OCI-M2 (cell line): ENCODE results near the gene COL20A1.
"Not testable (repeated sequence)": the region's sequence is repeated elsewhere in the genome, so short reads cannot be mapped to it uniquely, and the experiment has no call there.

Experiments
- DNase-seq: peaks from one replicate; lab custom pipeline; 2025; ENCODE audit not compliant: unreplicated experiment; lab: John Stamatoyannopoulos, UW

Gene COL20A1

GRCh38 chr20:63290136-63290676, 2.8 kb upstream of the COL20A1 start:
- no peak for DNase-seq

- no peak for DNase-seq
These were observed 2.1 kb upstream of the COL20A1 start for GRCh38 chr20:63290677-63291472.

GRCh38 chr20:63291811-63292210, 1.2 kb upstream of the COL20A1 start:
- DNase-seq, result no peak

- DNase-seq, result no peak
These were observed 689 bp upstream of the COL20A1 start for GRCh38 chr20:63292292-63292701.

GRCh38 chr20:63293456-63293855, 470 bp downstream of the COL20A1 start:
- DNase-seq, result no peak

GRCh38 chr20:63293871-63294535, 1.0 kb downstream of the COL20A1 start:
- DNase-seq, result no peak

GRCh38 chr20:63294536-63294900, 1.5 kb downstream of the COL20A1 start:
- DNase-seq, result no peak

GRCh38 chr20:63295018-63295417, 2.0 kb downstream of the COL20A1 start:
- no peak for DNase-seq

GRCh38 chr20:63295422-63295821, 2.4 kb downstream of the COL20A1 start:
- DNase-seq, result no peak

GRCh38 chr20:63295846-63296245, 2.9 kb downstream of the COL20A1 start:
- no peak for DNase-seq

GRCh38 chr20:63296531-63297299, 3.7 kb downstream of the COL20A1 start:
- DNase-seq, result no peak

- DNase-seq, result no peak
These were observed 4.4 kb downstream of the COL20A1 start for GRCh38 chr20:63297371-63297781.

- no peak for DNase-seq
These were observed 5.0 kb downstream of the COL20A1 start for GRCh38 chr20:63297796-63298572.

- DNase-seq, result no peak
These were observed 5.8 kb downstream of the COL20A1 start for GRCh38 chr20:63298731-63299312.

- no peak for DNase-seq
These were observed 8.7 kb downstream of the COL20A1 start for GRCh38 chr20:63301671-63302070.

- DNase-seq, result no peak
These were observed 10.2 kb downstream of the COL20A1 start for GRCh38 chr20:63303095-63303666.

GRCh38 chr20:63305393-63305792, 12.4 kb downstream of the COL20A1 start:
- no peak for DNase-seq

- not testable (repeated sequence) for DNase-seq
These were observed 13.1 kb downstream of the COL20A1 start for GRCh38 chr20:63305933-63306672.
